Stomach (tissue), 4 donors: ENCODE results near the gene SLC35E2B.
"Not testable (repeated sequence)": the region's sequence is repeated elsewhere in the genome, so short reads cannot be mapped to it uniquely, and the experiment has no call there.

Experiments used
- CTCF ChIP-seq, 7 experiments: fragments of 450-650 bp in 4 of 7; fragments of 200-600 bp in 3 of 7; sonication (generic) in 3 of 7; IDR thresholded peaks; one replicate each; pipeline ENCODE4 v1.5.1; 2016 to 2019; ENCODE audit warnings: antibody characterized with exemption in 7 of 7, control low read depth in 2 of 7, mild to moderate bottlenecking in 1 of 7
- EP300 ChIP-seq: sonication (generic); formaldehyde crosslinking; IDR thresholded peaks from one replicate; pipeline ENCODE4 v1.6.1; 2017; ENCODE audit warnings: antibody characterized with exemption
- POLR2A ChIP-seq, 4 donors: fragments of 450-650 bp; IDR thresholded peaks; one replicate each; pipeline ENCODE4 v1.6.1; 2016; ENCODE audit warnings: antibody characterized with exemption in 4 of 4, control low read depth in 2 of 4, mild to moderate bottlenecking in 1 of 4, moderate library complexity in 1 of 4
- POLR2AphosphoS5 ChIP-seq, 3 donors: sonication (generic); formaldehyde crosslinking; IDR thresholded peaks; one replicate each; pipeline ENCODE4 v1.6.1; 2016; ENCODE audit warnings: antibody characterized with exemption in 3 of 3

- TF ChIP-seq CTCF (IDR thresholded peaks at IDR 0.05); POLR2A (IDR thresholded peaks at IDR 0.05); EP300; POLR2AphosphoS5 (IDR thresholded peaks at IDR 0.05): not testable (repeated sequence)
Measured at GRCh38 chr1:1700067-1700466, 7.5 kb upstream of the SLC35E2B start.
